ENCODE measurements around the gene SCNM1. TPM values are rescaled to one million over a fixed set of nuclear protein-coding genes. Genes with fewer than 3 reads are reported as not detected.

Gene SCNM1
- total and polyA plus RNA-seq, 9 of the 15 experiments (the other 6 are each of a cell fraction or from before 2014, with no cell fraction given), result 17.2 to 204 (median 63.0) TPM

- 0 out of 2 replicates have a peak, but pooled peaks have one; percentile 33 for TF ChIP-seq TAF7 (tag; IDR thresholded peaks at IDR 0.05)
- TF ChIP-seq, protein P1, sequence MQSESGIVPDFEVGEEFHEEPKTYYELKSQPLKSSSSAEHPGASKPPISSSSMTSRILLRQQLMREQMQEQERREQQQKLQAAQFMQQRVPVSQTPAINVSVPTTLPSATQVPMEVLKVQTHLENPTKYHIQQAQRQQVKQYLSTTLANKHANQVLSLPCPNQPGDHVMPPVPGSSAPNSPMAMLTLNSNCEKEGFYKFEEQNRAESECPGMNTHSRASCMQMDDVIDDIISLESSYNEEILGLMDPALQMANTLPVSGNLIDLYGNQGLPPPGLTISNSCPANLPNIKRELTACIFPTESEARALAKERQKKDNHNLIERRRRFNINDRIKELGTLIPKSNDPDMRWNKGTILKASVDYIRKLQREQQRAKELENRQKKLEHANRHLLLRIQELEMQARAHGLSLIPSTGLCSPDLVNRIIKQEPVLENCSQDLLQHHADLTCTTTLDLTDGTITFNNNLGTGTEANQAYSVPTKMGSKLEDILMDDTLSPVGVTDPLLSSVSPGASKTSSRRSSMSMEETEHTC (IDR thresholded peaks at IDR 0.05), result no peak
- TF ChIP-seq TAL1 (IDR thresholded peaks at IDR 0.05), result no peak
- TF ChIP-seq ZFP30 (CRISPR knock-in tag; IDR thresholded peaks at IDR 0.05; ENCODE audit: borderline replicate concordance), result no peak
- TF ChIP-seq TAF1 (IDR thresholded peaks at IDR 0.05; ENCODE audit: control insufficient read depth, extremely low read depth, insufficient read depth, low read length, severe bottlenecking), result peak; percentile 65
- TF ChIP-seq ZNF12 (CRISPR knock-in tag; IDR thresholded peaks at IDR 0.05), result 0 out of 2 replicates have a peak, but pooled peaks have one; percentile 40
- no peak for TF ChIP-seq XRCC4 (IDR thresholded peaks at IDR 0.05; ENCODE audit: extremely low read depth, insufficient read depth, insufficient read length)
- TF ChIP-seq SUPT5H (IDR thresholded peaks at IDR 0.05), result peak; percentile 78
- TF ChIP-seq SMC3 (conservative IDR thresholded peaks at IDR 0.05; ENCODE audit: insufficient read depth, low read depth, low read length), result no peak
- TF ChIP-seq POLR3A (IDR thresholded peaks at IDR 0.05; ENCODE audit: borderline replicate concordance, extremely low read depth, insufficient read depth, insufficient read length), result no peak
- TF ChIP-seq ZNF79 (CRISPR knock-in tag; IDR thresholded peaks at IDR 0.05; ENCODE audit: low read depth), result no peak
- no peak for TF ChIP-seq CREB1 (IDR thresholded peaks at IDR 0.05)
- TF ChIP-seq CREB1 (CRISPR knock-in tag; IDR thresholded peaks at IDR 0.05), result peak; percentile 52; the same call in 1 of the 2 replicates
- TF ChIP-seq, protein P2, sequence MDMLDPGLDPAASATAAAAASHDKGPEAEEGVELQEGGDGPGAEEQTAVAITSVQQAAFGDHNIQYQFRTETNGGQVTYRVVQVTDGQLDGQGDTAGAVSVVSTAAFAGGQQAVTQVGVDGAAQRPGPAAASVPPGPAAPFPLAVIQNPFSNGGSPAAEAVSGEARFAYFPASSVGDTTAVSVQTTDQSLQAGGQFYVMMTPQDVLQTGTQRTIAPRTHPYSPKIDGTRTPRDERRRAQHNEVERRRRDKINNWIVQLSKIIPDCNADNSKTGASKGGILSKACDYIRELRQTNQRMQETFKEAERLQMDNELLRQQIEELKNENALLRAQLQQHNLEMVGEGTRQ (CRISPR knock-in tag; IDR thresholded peaks at IDR 0.05), result peak; percentile 99
- no peak for TF ChIP-seq SAP30 (IDR thresholded peaks at IDR 0.05; ENCODE audit: borderline replicate concordance, insufficient read depth, low read depth, low read length, poor library complexity, severe bottlenecking)
- TF ChIP-seq ZNF316 (IDR thresholded peaks at IDR 0.05), result no peak
- no peak for TF ChIP-seq FOXA1 (IDR thresholded peaks at IDR 0.05; ENCODE audit: borderline replicate concordance)
These were observed 32.5 kb downstream of the SCNM1 start, which contains the start of gene PIP5K1A (continued) for GRCh38 chr1:151198254-151199127.
